Activated naive CD8-positive, alpha-beta T cell treated with anti-CD3 and anti-CD28 coated beads, Interleukin-2, amount 10 ng/mL, durations not matched to agents 7 days and 5 days (primary cell): Measurements from ENCODE around the gene PRIM1. TPM values are rescaled to one million over a fixed set of nuclear protein-coding genes. Genes with fewer than 3 reads are reported as not detected.

ENCODE experiments used
- total RNA-seq, 2 experiments: library from RNA; stranded (reverse); gene quantifications; one replicate each; pipeline ENCODE4 v1.2.3, GENCODE V29; 2021

PRIM1 gene
- total RNA-seq, 2 experiments from 2014 or later = 52.5 to 56.1 TPM

Other genes with a start within 250 kb of the PRIM1 start
- gene RBMS2, start 230.5 kb downstream of the PRIM1 start, total RNA-seq = 10 to 100 TPM; 10.3 to 14.5 TPM
- 100 to 1,000 TPM; 139 to 145 TPM for gene BAZ2A, start 122.0 kb downstream of the PRIM1 start, total RNA-seq
- 100 to 1,000 TPM; 468 to 471 TPM for gene ATP5F1B, start 106.3 kb downstream of the PRIM1 start, total RNA-seq
- gene PTGES3, start 64.0 kb downstream of the PRIM1 start, total RNA-seq = 100 to 1,000 TPM; 210 to 217 TPM
- 100 to 1,000 TPM; 878 to 882 TPM for gene NACA, start 27.0 kb downstream of the PRIM1 start, total RNA-seq
- 1 to 10 TPM; 1.9 to 2.4 TPM for gene HSD17B6, start 11.0 kb upstream of the PRIM1 start, total RNA-seq
- gene SDR9C7, start 182.1 kb upstream of the PRIM1 start, total RNA-seq = not detected
- under 1 TPM; 0.62 to 0.69 TPM for gene RDH16, start 205.3 kb upstream of the PRIM1 start, total RNA-seq